Gastroesophageal sphincter (tissue), 4 donors: ENCODE results near the gene COMP. TPM values are rescaled to one million over a fixed set of nuclear protein-coding genes. Genes with fewer than 3 reads are reported as not detected.
A peak's percentile ranks its signal among the peaks of the same experiment; 100 is the strongest.

Experiments used
- ATAC-seq: fragments of 150-250 bp; one replicate; pipeline ENCODE4 v1.9.1; 2016; ENCODE audit warnings: mild to moderate bottlenecking, moderate library complexity
- H3K27ac ChIP-seq, 4 donors: fragments of 200-600 bp; sonication (generic) in 3 of 4; 1 replicate in 3 of 4; 2 replicates in 1 of 4; pipeline ENCODE4 v1.5.1; 2016 to 2019
- H3K27me3 ChIP-seq: fragments of 200-600 bp; sonication (generic); one replicate; pipeline ENCODE4 v1.5.1; 2019
- H3K36me3 ChIP-seq, 2 donors: fragments of 200-600 bp; sonication (generic); one replicate each; pipeline ENCODE4 v1.5.1; 2019; ENCODE audit warnings: control low read depth in 1 of 2
- H3K4me1 ChIP-seq, 3 donors: fragments of 200-600 bp; sonication (generic); 1 replicate in 2 of 3; 2 replicates in 1 of 3; pipeline ENCODE4 v1.5.1; 2016 to 2019; ENCODE audit warnings: control low read depth in 2 of 3
- H3K4me3 ChIP-seq, 2 donors: fragments of 200-600 bp; sonication (generic); one replicate each; pipeline ENCODE4 v1.5.1; 2019; ENCODE audit warnings: mild to moderate bottlenecking in 1 of 2, moderate library complexity in 1 of 2
- H3K9me3 ChIP-seq, 3 donors: fragments of 200-600 bp; sonication (generic); one replicate each; pipeline ENCODE4 v1.5.1; 2017 to 2019; ENCODE audit warnings: control low read depth in 2 of 3
- EP300 ChIP-seq: sonication (generic); formaldehyde crosslinking; IDR thresholded peaks from one replicate; pipeline ENCODE4 v1.6.1; 2017; ENCODE audit warnings: antibody characterized with exemption, mild to moderate bottlenecking
- POLR2A ChIP-seq, 2 donors: fragments of 450-650 bp; IDR thresholded peaks; one replicate each; pipeline ENCODE4 v1.6.1; 2017; ENCODE audit warnings: antibody characterized with exemption in 2 of 2, mild to moderate bottlenecking in 2 of 2, moderate library complexity in 1 of 2
- POLR2AphosphoS5 ChIP-seq: sonication (generic); formaldehyde crosslinking; IDR thresholded peaks from one replicate; pipeline ENCODE4 v1.6.1; 2017; ENCODE audit warnings: antibody characterized with exemption
- WGBS, 2 donors: methylation state at CpG; one replicate each; pipeline ENCODE4 v1.1.5; 2018; ENCODE audit warnings: low coverage in 1 of 2; 5-methylcytosine and 5-hydroxymethylcytosine counted together
- total RNA-seq, 4 donors: library from RNA; depleted of rRNA; stranded (reverse); fragments of >200 nt; gene quantifications; one replicate each; pipeline ENCODE4 v1.1.0, GENCODE V29; 2016
- TF ChIP-seq, protein P1 (sequence below), 4 experiments: fragments of 200-600 bp in 2 of 4; fragments of 450-650 bp in 2 of 4; sonication (generic) in 1 of 4; IDR thresholded peaks; one replicate each; pipeline ENCODE4 v1.5.1; 2017 to 2019; ENCODE audit warnings: antibody characterized with exemption in 4 of 4, mild to moderate bottlenecking in 2 of 4, moderate library complexity in 2 of 4

Gene COMP
- total RNA-seq, 4 donors from 2014 or later, result 0.40 to 4.4 (median 0.50) TPM

DNA sequence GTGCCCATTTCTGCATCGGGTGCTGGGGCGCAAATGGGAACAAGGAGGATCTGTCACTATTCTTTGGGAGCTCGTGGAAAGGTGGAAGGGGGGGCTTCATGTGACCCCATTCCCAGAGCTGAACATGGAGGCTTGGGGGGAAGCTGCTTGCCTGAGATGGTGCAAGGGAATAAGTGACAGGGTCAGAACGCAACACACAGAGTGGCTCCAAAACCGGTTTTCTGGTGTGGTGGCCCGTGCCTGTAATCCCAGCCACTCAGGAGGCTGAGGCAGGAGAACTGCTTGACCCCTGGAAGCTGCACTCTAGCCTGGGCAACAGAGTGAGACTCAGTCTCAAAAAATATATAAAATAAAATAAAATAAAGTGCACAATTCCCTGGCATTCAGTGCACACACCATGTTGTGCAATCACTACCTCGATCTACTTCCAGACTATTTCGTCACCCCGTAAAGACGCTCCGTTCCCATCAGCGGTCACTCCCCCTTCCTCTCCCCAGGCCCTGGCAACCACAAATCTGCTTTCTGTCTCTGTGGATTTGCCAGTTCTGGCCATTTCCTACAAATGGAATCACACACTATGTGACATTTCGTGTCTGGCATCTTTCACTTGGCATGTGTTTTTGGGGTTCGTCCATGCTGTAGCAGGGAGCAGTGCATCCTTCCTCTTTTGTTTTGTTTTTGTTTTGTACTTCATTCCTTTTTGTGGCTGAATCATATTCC is 18.2 kb upstream of the COMP start:
- Histone ChIP-seq H3K27me3 (peaks cover 12% of the 10 kb centered on the region), H3K9me3 (no peaks in the 10 kb centered on the region), H3K4me1 (peaks cover 0 to 15% (median 0%) of the 10 kb centered on the region in 3 donors), H3K36me3 (no peaks in the 10 kb centered on the region), H3K27ac (peak overlapping the region in 3 of 4 donors; percentile 33 to 59 (median 43)), H3K4me3 (no peak overlapping the region)
- peak; percentile 82 for TF ChIP-seq POLR2AphosphoS5
- TF ChIP-seq EP300, result no peak
- TF ChIP-seq POLR2A (IDR thresholded peaks at IDR 0.05), result no peak
- WGBS, 2 donors, result 57 to 58% methylated on average over 10 to 14 of the region's 14 CpGs
- ATAC-seq, result peak; percentile 92

DNA sequence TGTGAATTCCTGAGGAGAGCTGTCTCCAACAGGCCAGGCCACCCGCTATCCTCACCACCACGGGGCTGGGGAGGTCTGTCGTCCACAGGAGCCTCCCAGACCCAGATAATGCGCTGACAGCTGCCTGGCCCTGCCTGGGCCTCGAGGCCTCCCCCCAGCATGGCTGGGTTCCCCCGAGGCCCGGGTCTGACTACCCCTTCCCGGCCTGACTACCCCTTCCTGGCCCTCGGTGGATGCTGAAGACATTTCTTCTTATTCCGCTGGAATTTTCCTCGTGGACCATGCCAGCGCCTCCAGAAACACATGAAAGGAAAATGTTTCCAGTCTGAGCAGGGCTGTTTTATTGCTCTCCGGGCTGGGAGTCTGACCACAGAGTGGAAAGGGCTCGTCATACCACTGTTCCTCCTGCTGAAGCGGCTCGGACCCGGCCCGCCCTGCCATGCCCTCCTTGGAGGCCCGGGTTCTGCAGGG is 16.8 kb upstream of the COMP start:
- ATAC-seq, result no peak
- Histone ChIP-seq H3K27me3 (peaks cover 26% of the 10 kb centered on the region), H3K27ac (no peak overlapping the region), H3K9me3 (no peaks in the 10 kb centered on the region), H3K36me3 (no peaks in the 10 kb centered on the region), H3K4me3 (no peak overlapping the region), H3K4me1 (peaks cover 0 to 15% (median 0%) of the 10 kb centered on the region in 3 donors)
- 70 to 80% methylated on average over 1 to 13 of the region's 19 CpGs for WGBS, 2 donors
- TF ChIP-seq POLR2AphosphoS5 (no peak), POLR2A (IDR thresholded peaks at IDR 0.05) (no peak), EP300 (no peak)
- TF ChIP-seq, protein P1, sequence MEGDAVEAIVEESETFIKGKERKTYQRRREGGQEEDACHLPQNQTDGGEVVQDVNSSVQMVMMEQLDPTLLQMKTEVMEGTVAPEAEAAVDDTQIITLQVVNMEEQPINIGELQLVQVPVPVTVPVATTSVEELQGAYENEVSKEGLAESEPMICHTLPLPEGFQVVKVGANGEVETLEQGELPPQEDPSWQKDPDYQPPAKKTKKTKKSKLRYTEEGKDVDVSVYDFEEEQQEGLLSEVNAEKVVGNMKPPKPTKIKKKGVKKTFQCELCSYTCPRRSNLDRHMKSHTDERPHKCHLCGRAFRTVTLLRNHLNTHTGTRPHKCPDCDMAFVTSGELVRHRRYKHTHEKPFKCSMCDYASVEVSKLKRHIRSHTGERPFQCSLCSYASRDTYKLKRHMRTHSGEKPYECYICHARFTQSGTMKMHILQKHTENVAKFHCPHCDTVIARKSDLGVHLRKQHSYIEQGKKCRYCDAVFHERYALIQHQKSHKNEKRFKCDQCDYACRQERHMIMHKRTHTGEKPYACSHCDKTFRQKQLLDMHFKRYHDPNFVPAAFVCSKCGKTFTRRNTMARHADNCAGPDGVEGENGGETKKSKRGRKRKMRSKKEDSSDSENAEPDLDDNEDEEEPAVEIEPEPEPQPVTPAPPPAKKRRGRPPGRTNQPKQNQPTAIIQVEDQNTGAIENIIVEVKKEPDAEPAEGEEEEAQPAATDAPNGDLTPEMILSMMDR (IDR thresholded peaks at IDR 0.05), result no peak

- Histone ChIP-seq H3K36me3 (no peaks in the 10 kb centered on the region), H3K4me1 (peaks cover 0 to 9% (median 0%) of the 10 kb centered on the region in 3 donors), H3K4me3 (no peak overlapping the region), H3K27me3 (peaks cover 44% of the 10 kb centered on the region), H3K9me3 (no peaks in the 10 kb centered on the region), H3K27ac (no peak overlapping the region)
- ATAC-seq, result no peak
- WGBS, 2 donors, result 100% methylated on average over 1 of the region's 8 CpGs; no CpG with 5 or more reads in 1 of the 2 donors
- TF ChIP-seq POLR2AphosphoS5 (no peak), POLR2A (IDR thresholded peaks at IDR 0.05) (no peak), EP300 (no peak)
- TF ChIP-seq, protein P1 (IDR thresholded peaks at IDR 0.05), result no peak
Measured at GRCh38 chr19:18804643-18805042, 13.5 kb upstream of the COMP start.

DNA sequence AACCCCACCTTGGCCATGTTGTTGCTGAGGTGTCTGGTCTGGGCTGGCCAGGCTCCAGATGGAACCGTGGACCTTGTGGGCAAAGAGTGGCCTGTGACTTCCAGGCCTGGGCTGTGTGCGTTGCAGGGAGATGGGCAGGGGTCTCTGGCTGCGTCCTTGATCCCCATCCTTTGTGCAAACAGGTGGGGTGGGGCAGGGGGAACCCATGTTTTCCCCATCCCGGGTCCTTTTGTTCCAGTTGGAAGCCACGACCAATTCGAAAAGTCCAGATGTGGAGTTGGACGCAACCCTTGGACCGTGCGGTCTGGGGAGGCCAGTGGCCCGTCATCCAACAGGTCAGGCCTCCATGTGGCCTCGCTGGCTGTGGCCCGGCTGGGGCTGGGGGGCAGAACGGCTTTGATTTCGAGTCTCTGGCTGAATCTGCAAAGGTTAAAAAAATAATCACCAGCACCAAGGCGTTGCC is 13.1 kb upstream of the COMP start:
- Histone ChIP-seq H3K4me1 (peaks cover 0 to 5% (median 0%) of the 10 kb centered on the region in 3 donors), H3K27me3 (peaks cover 45% of the 10 kb centered on the region), H3K9me3 (no peaks in the 10 kb centered on the region), H3K27ac (no peak overlapping the region), H3K4me3 (no peak overlapping the region), H3K36me3 (no peaks in the 10 kb centered on the region)
- WGBS, 2 donors, result 80 to 100% methylated on average over 1 to 2 of the region's 15 CpGs
- ATAC-seq, result no peak
- TF ChIP-seq POLR2A (IDR thresholded peaks at IDR 0.05) (no peak), EP300 (no peak), POLR2AphosphoS5 (no peak)
- TF ChIP-seq, protein P1 (IDR thresholded peaks at IDR 0.05), result no peak

DNA sequence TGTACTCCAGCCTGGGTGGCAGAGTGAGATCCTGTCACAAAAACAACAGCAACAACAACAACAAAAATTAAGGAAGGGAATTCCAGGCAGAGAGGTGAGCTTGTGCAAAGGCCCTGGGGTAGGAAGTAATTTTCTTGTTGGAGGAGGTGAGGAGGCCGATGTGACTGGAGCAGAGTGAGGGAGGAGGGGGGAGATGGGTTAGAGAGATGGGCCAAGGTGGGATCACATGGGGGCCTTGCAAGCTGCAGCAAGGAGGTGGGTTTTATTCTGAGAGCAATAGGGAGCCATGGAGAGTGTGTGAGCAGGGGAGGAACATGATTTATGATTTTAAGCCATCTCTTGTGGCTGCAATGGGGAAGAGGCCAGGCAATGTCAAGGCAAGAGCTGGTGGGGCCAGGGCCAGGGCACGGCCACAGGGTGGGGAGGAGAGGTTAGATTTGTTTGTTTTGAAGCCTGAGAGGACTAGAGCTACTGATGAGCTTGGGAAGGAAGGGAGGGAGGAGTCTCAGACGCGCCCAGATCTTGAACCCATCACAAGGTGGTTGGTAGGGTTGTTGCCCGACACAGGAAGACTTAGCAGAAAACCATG is 12.5 kb upstream of the COMP start:
- no peak overlapping the region for H3K4me3 ChIP-seq
- WGBS, 2 donors, result 74 to 89% methylated on average over 2 to 5 of the region's 5 CpGs
- no peak overlapping the region for H3K27ac ChIP-seq
- H3K36me3 ChIP-seq, result no peaks in the 10 kb centered on the region
- ATAC-seq, result no peak
- H3K4me1 ChIP-seq, result no peaks in the 10 kb centered on the region
- no peak for TF ChIP-seq POLR2A (IDR thresholded peaks at IDR 0.05)
- TF ChIP-seq POLR2AphosphoS5, result no peak
- no peak for TF ChIP-seq EP300
- TF ChIP-seq, protein P1 (IDR thresholded peaks at IDR 0.05), result no peak
- H3K9me3 ChIP-seq, result no peaks in the 10 kb centered on the region
- peaks cover 51% of the 10 kb centered on the region for H3K27me3 ChIP-seq
